H9 (cell line): ENCODE results near the gene POMT2. TPM values are rescaled to one million over a fixed set of nuclear protein-coding genes. Genes with fewer than 3 reads are reported as not detected.

ENCODE experiments used
- DNase-seq: peaks from one replicate; pipeline ENCODE4 v3.0.0-alpha.2; 2017
- H2AFZ ChIP-seq: one replicate; pipeline ENCODE4 v1.6.1; 2013; ENCODE audit warnings: mild to moderate bottlenecking, low read length, control low read depth, moderate library complexity
- H2AK5ac ChIP-seq: 2 replicates; pipeline ENCODE4 v1.6.1; 2013; ENCODE audit warnings: low read length, control low read depth, mixed read lengths; ENCODE audit not compliant: insufficient read length
- H2BK120ac ChIP-seq: one replicate; pipeline ENCODE4 v1.6.1; 2013; ENCODE audit warnings: low read depth, mild to moderate bottlenecking, low read length, control low read depth, inconsistent platforms; ENCODE audit not compliant: poor library complexity, severe bottlenecking
- H2BK12ac ChIP-seq: 2 replicates; pipeline ENCODE4 v1.6.1; 2013; ENCODE audit warnings: low read length, control low read depth, mixed read lengths, low read depth; ENCODE audit not compliant: insufficient read length
- H2BK15ac ChIP-seq: 2 replicates; pipeline ENCODE4 v1.6.1; 2013; ENCODE audit warnings: low read depth, low read length, control low read depth
- H2BK20ac ChIP-seq: one replicate; pipeline ENCODE4 v1.6.1; 2013; ENCODE audit warnings: low read depth, mild to moderate bottlenecking, low read length, control low read depth, inconsistent platforms; ENCODE audit not compliant: poor library complexity, severe bottlenecking
- H2BK5ac ChIP-seq: 2 replicates; pipeline ENCODE4 v1.6.1; 2013; ENCODE audit warnings: low read length, control low read depth, mixed read lengths; ENCODE audit not compliant: insufficient read length
- H3K14ac ChIP-seq: 2 replicates; pipeline ENCODE4 v1.6.1; 2013; ENCODE audit warnings: low read length, control low read depth; ENCODE audit not compliant: insufficient read depth
- H3K18ac ChIP-seq: 2 replicates; pipeline ENCODE4 v1.6.1; 2013; ENCODE audit warnings: low read depth, mild to moderate bottlenecking, mixed read lengths, low read length, control low read depth; ENCODE audit not compliant: insufficient read length
- H3K23ac ChIP-seq: 2 replicates; pipeline ENCODE4 v1.6.1; 2013; ENCODE audit warnings: low read length, control low read depth, mixed read lengths, low read depth; ENCODE audit not compliant: insufficient read length
- H3K23me2 ChIP-seq: 2 replicates; pipeline ENCODE4 v1.6.1; 2013; ENCODE audit warnings: low read depth, mild to moderate bottlenecking, mixed read lengths, low read length, control low read depth; ENCODE audit not compliant: insufficient read length, poor library complexity, severe bottlenecking
- H3K27ac ChIP-seq: 2 replicates; pipeline ENCODE4 v1.5.1; 2013; ENCODE audit warnings: low read length, control low read depth, mixed read lengths, low read depth; ENCODE audit not compliant: insufficient read length
- H3K27me3 ChIP-seq: 2 replicates; pipeline ENCODE4 v1.6.1; 2013; ENCODE audit warnings: low read length, control low read depth, inconsistent platforms; ENCODE audit not compliant: insufficient read depth
- H3K4ac ChIP-seq: 2 replicates; pipeline ENCODE4 v1.6.1; 2013; ENCODE audit warnings: low read depth, mild to moderate bottlenecking, control low read depth, inconsistent platforms, low read length, moderate library complexity
- H3K4me1 ChIP-seq: 2 replicates; pipeline ENCODE4 v1.6.1; 2013; ENCODE audit warnings: low read length, control low read depth, inconsistent platforms; ENCODE audit not compliant: insufficient read depth
- H3K4me2 ChIP-seq: 2 replicates; pipeline ENCODE4 v1.6.1; 2013; ENCODE audit warnings: low read length, control low read depth, mixed read lengths; ENCODE audit not compliant: insufficient read length, insufficient read depth
- H3K56ac ChIP-seq: 2 replicates; pipeline ENCODE4 v1.6.1; 2013; ENCODE audit warnings: low read depth, mild to moderate bottlenecking, mixed read lengths, low read length, control low read depth; ENCODE audit not compliant: insufficient read length
- H3K79me1 ChIP-seq: 2 replicates; pipeline ENCODE4 v1.6.1; 2013; ENCODE audit warnings: low read depth, mild to moderate bottlenecking, moderate library complexity, low read length, control low read depth, inconsistent platforms; ENCODE audit not compliant: insufficient read depth, poor library complexity, severe bottlenecking
- H3K79me2 ChIP-seq: 2 replicates; pipeline ENCODE4 v1.6.1; 2013; ENCODE audit warnings: low read length, control low read depth, inconsistent platforms; ENCODE audit not compliant: insufficient read depth
- H3K9ac ChIP-seq: 2 replicates; pipeline ENCODE4 v1.6.1; 2013; ENCODE audit warnings: low read length, control low read depth, mixed read lengths; ENCODE audit not compliant: insufficient read length; ENCODE audit errors: extremely low read depth
- H3K9me3 ChIP-seq: one replicate; pipeline ENCODE4 v1.6.1; 2013; ENCODE audit warnings: low read depth, low read length, inconsistent platforms; ENCODE audit not compliant: control insufficient read depth
- H3T11ph ChIP-seq: one replicate; pipeline ENCODE4 v1.6.1; 2013; ENCODE audit warnings: mild to moderate bottlenecking, low read length, control low read depth, inconsistent platforms
- H4K20me1 ChIP-seq: one replicate; pipeline ENCODE4 v1.6.1; 2013; ENCODE audit not compliant: control insufficient read depth, insufficient read length, insufficient read depth
- H4K5ac ChIP-seq: 2 replicates; pipeline ENCODE4 v1.6.1; 2013; ENCODE audit warnings: low read depth, mild to moderate bottlenecking, mixed read lengths, low read length, control low read depth; ENCODE audit not compliant: insufficient read length
- H4K8ac ChIP-seq: replicated peaks from 2 replicates; pipeline ENCODE4 v1.6.1; 2013; ENCODE audit warnings: low read length, control low read depth, mixed read lengths, low read depth; ENCODE audit not compliant: insufficient read length
- H4K91ac ChIP-seq: 2 replicates; pipeline ENCODE4 v1.6.1; 2013; ENCODE audit warnings: low read depth, mild to moderate bottlenecking, moderate library complexity, mixed read lengths, low read length, control low read depth; ENCODE audit not compliant: insufficient read length
- H3K27ac Mint-ChIP-seq, 3 experiments: 2 replicates in 2 of 3; 3 replicates in 1 of 3; pipeline ENCODE4 v1.8.0; 2020 to 2021; ENCODE audit warnings: mixed read lengths in 3 of 3, mild to moderate bottlenecking in 1 of 3, moderate library complexity in 1 of 3
- H3K27me3 Mint-ChIP-seq: 2 replicates; pipeline ENCODE4 v1.8.0; 2021; ENCODE audit warnings: low read depth, mild to moderate bottlenecking, moderate library complexity, mixed read lengths
- H3K36me3 Mint-ChIP-seq, 3 experiments: 2 replicates in 2 of 3; 3 replicates in 1 of 3; pipeline ENCODE4 v1.8.0; 2020 to 2021; ENCODE audit warnings: low read depth in 3 of 3, mixed read lengths in 3 of 3; ENCODE audit not compliant: insufficient read depth in 1 of 3
- H3K4me1 Mint-ChIP-seq, 2 experiments: 2 replicates each; pipeline ENCODE4 v1.8.0; 2020; ENCODE audit warnings: mixed read lengths in 2 of 2
- H3K4me3 Mint-ChIP-seq, 2 experiments: 2 replicates in 1 of 2; 3 replicates in 1 of 2; pipeline ENCODE4 v1.8.0; 2020 to 2021; ENCODE audit warnings: mild to moderate bottlenecking in 2 of 2, mixed read lengths in 2 of 2, moderate library complexity in 1 of 2
- H3K9me3 Mint-ChIP-seq, 2 experiments: 2 replicates in 1 of 2; 3 replicates in 1 of 2; pipeline ENCODE4 v1.8.0; 2020; ENCODE audit warnings: mild to moderate bottlenecking in 2 of 2, mixed read lengths in 2 of 2, moderate library complexity in 1 of 2
- CTCF ChIP-seq: fragments of 200-600 bp; sonication (generic); conservative IDR thresholded peaks from 3 replicates; pipeline ENCODE4 v1.8.0; 2021; ENCODE audit warnings: antibody characterized with exemption, mild to moderate bottlenecking
- WGBS: extraction: QIAGEN DNeasy Blood & Tissue Kit; methylation state at CpG from one replicate; pipeline ENCODE4 v1.1.7; 2013; ENCODE audit warnings: missing lambda C conversion rate, low lambda C conversion rate, mixed read lengths; ENCODE audit not compliant: insufficient read length; ENCODE audit errors: extremely low coverage; 5-methylcytosine and 5-hydroxymethylcytosine counted together
- total RNA-seq: library from RNA; stranded (reverse); gene quantifications from 2 replicates; pipeline ENCODE4 v1.2.1, GENCODE V29; 2021

The POMT2 gene
- total RNA-seq, 1 experiment from 2014 or later = 25.2 TPM

GRCh38 chr14:77309131-77309530 lies 11.6 kb downstream of the POMT2 start:
- Histone ChIP-seq H3K56ac (no peak overlapping the region), H2BK120ac (no peak overlapping the region), H3K4ac (no peak overlapping the region), H3K23ac (no peak overlapping the region), H4K5ac (no peak overlapping the region), H3K18ac (no peak overlapping the region), H3K4me1 (peaks cover 1% of the 10 kb centered on the region; the same call in 1 of the 2 replicates), H4K20me1 (no peaks in the 10 kb centered on the region), H2BK15ac (no peak overlapping the region), H4K8ac (no peak overlapping the region), H2BK5ac (no peak overlapping the region), H3K27me3 (no peaks in the 10 kb centered on the region), H3K27ac (no peak overlapping the region), H3K14ac (no peak overlapping the region), H2AK5ac (no peak overlapping the region), H2AFZ (no peak overlapping the region), H2BK12ac (no peak overlapping the region), H4K91ac (no peak overlapping the region), H3T11ph (no peak overlapping the region), H3K79me2 (no peaks in the 10 kb centered on the region), H3K4me2 (no peak overlapping the region), H3K9ac (no peak overlapping the region), H3K23me2 (no peaks in the 10 kb centered on the region), H3K9me3 (no peaks in the 10 kb centered on the region), H2BK20ac (no peak overlapping the region), H3K79me1 (no peaks in the 10 kb centered on the region)
- TF ChIP-seq CTCF = no peak
- Mint-ChIP-seq H3K27me3 (no peaks in the 10 kb centered on the region), H3K27ac (no peak overlapping the region; a peak in 1 of 7 replicates), H3K4me1 (peaks cover 25 to 28% of the 10 kb centered on the region in 2 experiments), H3K4me3 (no peak overlapping the region), H3K36me3 (peaks cover 2 to 13% (median 9%) of the 10 kb centered on the region in 3 experiments; a peak in 5 of 7 replicates), H3K9me3 (no peaks in the 10 kb centered on the region)
- no peak for DNase-seq
- WGBS = no CpG with 5 or more reads among the region's 4 CpGs
